ENCODE measurements around the gene IMPACT. TPM values are rescaled to one million over a fixed set of nuclear protein-coding genes. Genes with fewer than 3 reads are reported as not detected.

The IMPACT gene
- total and polyA plus RNA-seq, 2 of the 8 experiments (the other 6 are each of a cell fraction or from before 2014, with no cell fraction given), result 31.1 to 44.6 TPM

GRCh38 chr18:24397694-24398368 lies 28.6 kb upstream of the IMPACT start, which contains the start of gene OSBPL1A (continued):
- TF ChIP-seq PHF8 (conservative IDR thresholded peaks at IDR 0.05; ENCODE audit: low read depth, low read length) (peak; percentile 76; the same call in 1 of the 2 replicates), TAF1 (IDR thresholded peaks at IDR 0.05; ENCODE audit: low read depth, low read length) (peak; percentile 71), POU5F1 (IDR thresholded peaks at IDR 0.05; ENCODE audit: low read depth, low read length) (0 out of 2 replicates have a peak, but pooled peaks have one; percentile 22), USF2 (IDR thresholded peaks at IDR 0.05; ENCODE audit: low read length) (peak; percentile 91), CTCF (IDR thresholded peaks at IDR 0.05; ENCODE audit: control extremely low read depth in 1 of 3, insufficient read depth in 1 of 3, low read depth in 1 of 3, low read length in 3 of 3) (no peak), CBX5 (IDR thresholded peaks at IDR 0.05; ENCODE audit: low read depth, low read length) (no peak), SP4 (IDR thresholded peaks at IDR 0.05; ENCODE audit: low read length) (peak; percentile 90; the same call in 1 of the 2 replicates), TCF12 (IDR thresholded peaks at IDR 0.05; ENCODE audit: low read depth, low read length) (peak; percentile 47; the same call in 1 of the 2 replicates), TAF7 (optimal IDR thresholded peaks at IDR 0.05; ENCODE audit: borderline replicate concordance, low read depth, low read length) (peak; percentile 49), E2F6 (IDR thresholded peaks at IDR 0.05) (peak; percentile 26; the same call in 1 of the 2 replicates), YY1 (IDR thresholded peaks at IDR 0.05; ENCODE audit: low read depth, low read length) (0 out of 2 replicates have a peak, but pooled peaks have one; percentile 46), BACH1 (IDR thresholded peaks at IDR 0.05; ENCODE audit: low read length) (peak; percentile 61), POLR2A (IDR thresholded peaks at IDR 0.05; ENCODE audit: control extremely low read depth in 1 of 2, low read depth in 2 of 2, low read length in 2 of 2) (peak; percentile 57 to 91), CEBPB (IDR thresholded peaks at IDR 0.05; ENCODE audit: low read depth, low read length) (peak; percentile 52; the same call in 1 of the 2 replicates), RNF2 (IDR thresholded peaks at IDR 0.05; ENCODE audit: borderline replicate concordance, low read depth, low read length, missing control alignments, poor library complexity, severe bottlenecking) (no peak), HDAC2 (IDR thresholded peaks at IDR 0.05; ENCODE audit: borderline replicate concordance in 1 of 2, low read depth in 2 of 2, low read length in 2 of 2) (peak; percentile 80 to 90; a peak in 1 of 4 replicates), TBP (IDR thresholded peaks at IDR 0.05; ENCODE audit: low read depth, low read length) (peak; percentile 54; the same call in 1 of the 2 replicates), CREB1 (IDR thresholded peaks at IDR 0.05) (peak; percentile 77)
- TF ChIP-seq, protein P1, sequence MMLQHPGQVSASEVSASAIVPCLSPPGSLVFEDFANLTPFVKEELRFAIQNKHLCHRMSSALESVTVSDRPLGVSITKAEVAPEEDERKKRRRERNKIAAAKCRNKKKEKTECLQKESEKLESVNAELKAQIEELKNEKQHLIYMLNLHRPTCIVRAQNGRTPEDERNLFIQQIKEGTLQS (IDR thresholded peaks at IDR 0.05; ENCODE audit: insufficient read depth, low read depth, low read length), result peak; percentile 59; the same call in 1 of the 2 replicates

Measured in H1 (cell line).